ENCODE measurements around the gene IZUMO1R. TPM values are rescaled to one million over a fixed set of nuclear protein-coding genes. Genes with fewer than 3 reads are reported as not detected.

Gene IZUMO1R
- total and polyA plus RNA-seq, 2 of the 4 experiments (the other 2 are of a cell fraction): not detected

DNA sequence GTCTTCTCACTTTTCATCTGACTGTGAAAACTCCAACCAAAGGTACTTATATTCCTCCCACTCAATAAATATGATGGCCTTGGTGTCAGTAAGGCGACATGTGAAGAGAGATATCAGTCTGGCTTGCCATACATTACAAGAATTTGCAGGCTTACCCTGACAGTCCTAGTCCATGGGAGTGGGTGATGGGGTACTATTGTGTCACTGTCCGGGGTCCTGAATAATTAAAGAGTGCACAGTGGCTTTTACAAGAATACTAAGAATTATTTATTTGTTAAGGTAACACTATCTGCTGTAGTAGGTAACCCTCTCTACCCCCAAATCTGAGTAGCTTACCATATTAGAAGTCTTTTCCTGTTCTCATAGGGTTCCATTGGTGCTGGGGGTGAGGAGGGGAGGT, 23.1 kb upstream of the IZUMO1R start:
- no peak overlapping the region for H3K4me2 ChIP-seq (ENCODE audit: low read depth, low read length)
- dilution Hi-C loops (cut with HindIII; ENCODE audit: low sequenced_read_pairs, unreplicated experiment): no loop called here
- no peak overlapping the region for H2BK120ac ChIP-seq (ENCODE audit: low read depth, low read length)
- no peak overlapping the region for H2BK15ac ChIP-seq (ENCODE audit: low read depth, low read length)
- no peak overlapping the region for H3K14ac ChIP-seq (replicated peaks; ENCODE audit: low read depth, low read length)
- H2BK5ac ChIP-seq (ENCODE audit: low read depth, low read length, poor library complexity, severe bottlenecking): no peak overlapping the region
- no peak overlapping the region for H4K5ac ChIP-seq (ENCODE audit: low read depth, low read length)
- no peaks in the 10 kb centered on the region for H3K36me3 ChIP-seq (ENCODE audit: control insufficient read depth, insufficient read depth, low read length)
- ChIA-PET POLR2A (ENCODE audit: unreplicated experiment) (no interaction called here), CTCF (no interaction called here)
- ATAC-seq (ENCODE audit: low read depth): no peak
- no peak overlapping the region for H4K8ac ChIP-seq (ENCODE audit: low read depth in 2 of 2, low read length in 2 of 2)
- intact Hi-C loops (cut with micrococcal nuclease): no loop called here
- H2AFZ ChIP-seq (replicated peaks; ENCODE audit: low read length, poor library complexity): no peak overlapping the region
- BruUV-seq (replicated peaks): no TSS peak
- no peak overlapping the region for H3K18ac ChIP-seq (ENCODE audit: low read depth, low read length)
- no peak overlapping the region for H2BK20ac ChIP-seq (ENCODE audit: low read depth, low read length)
- H3K9me1 ChIP-seq (ENCODE audit: insufficient read depth, low read length): no peaks in the 10 kb centered on the region
- no peaks in the 10 kb centered on the region for H3K4me1 ChIP-seq (ENCODE audit: control insufficient read depth, insufficient read depth, low read length)
- H3K79me1 ChIP-seq (ENCODE audit: low read depth in 1 of 2, low read length in 2 of 2): no peaks in the 10 kb centered on the region
- no peak for DNase-seq
- H3K56ac ChIP-seq (ENCODE audit: extremely low read depth, insufficient read depth, low read length): no peak overlapping the region
- no peak for TF ChIP-seq RAD21 (IDR thresholded peaks at IDR 0.05; ENCODE audit: low read length)
- TF ChIP-seq RFX5 (IDR thresholded peaks at IDR 0.05; ENCODE audit: low read depth, low read length): no peak
- no peak for TF ChIP-seq MAZ (IDR thresholded peaks at IDR 0.05; ENCODE audit: borderline replicate concordance, low read depth, low read length)
- no peak for TF ChIP-seq POLR2A (IDR thresholded peaks at IDR 0.05; ENCODE audit: low read depth, low read length)
- TF ChIP-seq, protein P1, sequence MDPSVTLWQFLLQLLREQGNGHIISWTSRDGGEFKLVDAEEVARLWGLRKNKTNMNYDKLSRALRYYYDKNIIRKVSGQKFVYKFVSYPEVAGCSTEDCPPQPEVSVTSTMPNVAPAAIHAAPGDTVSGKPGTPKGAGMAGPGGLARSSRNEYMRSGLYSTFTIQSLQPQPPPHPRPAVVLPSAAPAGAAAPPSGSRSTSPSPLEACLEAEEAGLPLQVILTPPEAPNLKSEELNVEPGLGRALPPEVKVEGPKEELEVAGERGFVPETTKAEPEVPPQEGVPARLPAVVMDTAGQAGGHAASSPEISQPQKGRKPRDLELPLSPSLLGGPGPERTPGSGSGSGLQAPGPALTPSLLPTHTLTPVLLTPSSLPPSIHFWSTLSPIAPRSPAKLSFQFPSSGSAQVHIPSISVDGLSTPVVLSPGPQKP (IDR thresholded peaks at IDR 0.05; ENCODE audit: borderline replicate concordance, low read depth, low read length): no peak
- TF ChIP-seq MAFK (IDR thresholded peaks at IDR 0.05; ENCODE audit: low read depth, low read length): no peak
- TF ChIP-seq MXI1 (IDR thresholded peaks at IDR 0.05; ENCODE audit: borderline replicate concordance, low read depth, low read length): no peak
- TF ChIP-seq FOS (IDR thresholded peaks at IDR 0.05; ENCODE audit: low read depth, low read length): no peak
- no peak for TF ChIP-seq BHLHE40 (IDR thresholded peaks at IDR 0.05; ENCODE audit: low read depth, low read length)
- no peak for TF ChIP-seq CTCF (conservative IDR thresholded peaks at IDR 0.05; ENCODE audit: low read depth, low read length)
- TF ChIP-seq NFE2L2 (IDR thresholded peaks at IDR 0.05; ENCODE audit: low read depth, low read length): no peak
- no peak for TF ChIP-seq CEBPB (IDR thresholded peaks at IDR 0.05; ENCODE audit: low read depth, low read length)
- H3K9ac ChIP-seq (ENCODE audit: low read depth, low read length): no peak overlapping the region
- no peak overlapping the region for H3K27ac ChIP-seq (ENCODE audit: insufficient read depth, low read length)
- no peak overlapping the region for H2AK5ac ChIP-seq (ENCODE audit: low read depth, low read length)
- WGBS, 2 experiments (ENCODE audit: extremely low coverage in 2 of 2, insufficient read length in 1 of 2): no CpG with 5 or more reads among the region's 2 CpGs
- H3K27me3 ChIP-seq (ENCODE audit: control insufficient read depth, insufficient read depth, low read length): no peaks in the 10 kb centered on the region
- no peaks in the 10 kb centered on the region for H4K20me1 ChIP-seq (ENCODE audit: insufficient read depth, low read length)
- H3K9me3 ChIP-seq (ENCODE audit: control insufficient read depth, insufficient read depth, low read length): no peaks in the 10 kb centered on the region
- in situ Hi-C loops (cut with MboI; ENCODE audit: low sequenced_read_pairs): no loop called here
- H4K91ac ChIP-seq (ENCODE audit: insufficient read depth, low read depth, low read length): no peak overlapping the region
- no peak overlapping the region for H2AK9ac ChIP-seq (replicated peaks; ENCODE audit: low read depth, low read length, poor library complexity)
- H3K4ac ChIP-seq (ENCODE audit: low read depth, low read length): no peak overlapping the region
- no peak overlapping the region for H3K23ac ChIP-seq (ENCODE audit: low read depth, low read length)
- H3K4me3 ChIP-seq (ENCODE audit: insufficient read depth, low read depth, low read length): no peak overlapping the region

Measured in IMR-90 (cell line).